ENCODE data around the gene CAPN9. TPM values are rescaled to one million over a fixed set of nuclear protein-coding genes. Genes with fewer than 3 reads are reported as not detected.
A peak's percentile ranks its signal among the peaks of the same experiment; 100 is the strongest.

CAPN9 gene
- total RNA-seq, 4 donors from 2014 or later = 13.1 TPM; not detected in 3

DNA sequence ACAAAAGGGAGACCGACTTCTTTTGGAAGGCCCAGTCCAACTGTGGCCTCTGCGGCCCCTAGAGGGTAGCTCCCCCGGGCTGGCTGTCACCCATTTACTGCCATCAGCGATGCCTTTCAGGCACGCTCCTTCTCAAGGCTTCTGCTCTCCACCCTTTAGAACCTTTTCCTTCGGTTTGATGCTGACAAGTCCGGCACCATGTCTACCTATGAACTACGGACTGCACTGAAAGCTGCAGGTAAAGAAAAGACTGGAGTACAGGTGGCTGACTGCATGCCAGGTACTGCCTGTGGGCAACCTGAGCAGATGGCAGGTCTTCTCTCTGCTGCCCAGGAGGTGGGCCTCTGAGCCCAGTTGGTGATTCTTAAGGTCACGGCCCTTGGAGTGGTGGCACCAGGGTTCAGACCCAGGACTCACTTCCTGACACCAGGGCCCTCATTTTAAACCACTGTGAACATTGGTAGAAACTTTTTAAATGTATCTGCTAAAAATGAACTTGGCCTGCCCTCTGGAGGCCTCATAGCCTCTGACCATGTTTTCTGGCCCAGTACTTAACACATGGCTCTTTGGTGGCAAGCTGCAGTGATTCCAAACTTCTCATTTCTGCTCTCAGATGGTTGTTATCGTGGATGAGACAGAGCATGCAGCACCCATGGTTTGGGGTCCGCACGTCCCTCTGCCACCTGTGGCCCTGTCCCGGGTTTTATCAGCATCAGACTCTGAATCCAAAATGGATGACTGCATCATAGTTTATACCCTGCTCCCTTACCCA lies 45.7 kb downstream of the CAPN9 start:
- H3K36me3 ChIP-seq = no peaks in the 10 kb centered on the region
- no peak for TF ChIP-seq EP300 (IDR thresholded peaks at IDR 0.05)
- TF ChIP-seq, protein P1, sequence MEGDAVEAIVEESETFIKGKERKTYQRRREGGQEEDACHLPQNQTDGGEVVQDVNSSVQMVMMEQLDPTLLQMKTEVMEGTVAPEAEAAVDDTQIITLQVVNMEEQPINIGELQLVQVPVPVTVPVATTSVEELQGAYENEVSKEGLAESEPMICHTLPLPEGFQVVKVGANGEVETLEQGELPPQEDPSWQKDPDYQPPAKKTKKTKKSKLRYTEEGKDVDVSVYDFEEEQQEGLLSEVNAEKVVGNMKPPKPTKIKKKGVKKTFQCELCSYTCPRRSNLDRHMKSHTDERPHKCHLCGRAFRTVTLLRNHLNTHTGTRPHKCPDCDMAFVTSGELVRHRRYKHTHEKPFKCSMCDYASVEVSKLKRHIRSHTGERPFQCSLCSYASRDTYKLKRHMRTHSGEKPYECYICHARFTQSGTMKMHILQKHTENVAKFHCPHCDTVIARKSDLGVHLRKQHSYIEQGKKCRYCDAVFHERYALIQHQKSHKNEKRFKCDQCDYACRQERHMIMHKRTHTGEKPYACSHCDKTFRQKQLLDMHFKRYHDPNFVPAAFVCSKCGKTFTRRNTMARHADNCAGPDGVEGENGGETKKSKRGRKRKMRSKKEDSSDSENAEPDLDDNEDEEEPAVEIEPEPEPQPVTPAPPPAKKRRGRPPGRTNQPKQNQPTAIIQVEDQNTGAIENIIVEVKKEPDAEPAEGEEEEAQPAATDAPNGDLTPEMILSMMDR (IDR thresholded peaks at IDR 0.05) = no peak
- no peak for TF ChIP-seq POLR2A (IDR thresholded peaks at IDR 0.05)
- 93 to 94% methylated on average over 13 of the region's 13 CpGs for WGBS, 2 donors
- H3K9me3 ChIP-seq = no peaks in the 10 kb centered on the region
- DNase-seq (ENCODE audit: low spot score in 2 of 2) = no peak
- peak overlapping the region in 2 of 4 donors; percentile 5 to 77 for H3K27ac ChIP-seq
- H3K4me1 ChIP-seq = peaks cover 0 to 13% (median 5%) of the 10 kb centered on the region in 4 donors
- no peaks in the 10 kb centered on the region for H3K27me3 ChIP-seq
- no peak overlapping the region for H3K4me3 ChIP-seq

DNA sequence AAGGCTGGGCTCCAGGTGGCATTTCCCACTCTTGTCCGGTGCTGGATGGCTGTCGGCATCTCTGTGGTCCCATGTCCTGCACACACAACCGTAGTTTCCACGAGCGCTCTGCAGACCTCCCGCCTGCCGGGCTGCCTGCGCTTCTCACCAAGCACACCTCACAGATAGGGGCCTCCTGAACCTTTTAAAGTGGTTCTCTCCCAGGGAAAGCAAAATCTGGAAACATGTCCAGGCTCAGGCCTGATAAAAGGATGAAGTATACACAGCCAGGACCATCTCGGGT lies 46.2 kb downstream of the CAPN9 start:
- Histone ChIP-seq H3K27ac (peak overlapping the region in 3 of 4 donors; percentile 5 to 77 (median 43)), H3K4me1 (peaks cover 0 to 18% (median 5%) of the 10 kb centered on the region in 4 donors), H3K9me3 (no peaks in the 10 kb centered on the region), H3K36me3 (no peaks in the 10 kb centered on the region), H3K4me3 (no peak overlapping the region), H3K27me3 (no peaks in the 10 kb centered on the region)
- DNase-seq (ENCODE audit: low spot score in 2 of 2) = no peak
- WGBS, 2 donors = 88 to 89% methylated on average over 9 of the region's 9 CpGs
- TF ChIP-seq, protein P1 (IDR thresholded peaks at IDR 0.05) = no peak
- TF ChIP-seq EP300 (IDR thresholded peaks at IDR 0.05) (no peak), POLR2A (IDR thresholded peaks at IDR 0.05) (no peak)

DNA sequence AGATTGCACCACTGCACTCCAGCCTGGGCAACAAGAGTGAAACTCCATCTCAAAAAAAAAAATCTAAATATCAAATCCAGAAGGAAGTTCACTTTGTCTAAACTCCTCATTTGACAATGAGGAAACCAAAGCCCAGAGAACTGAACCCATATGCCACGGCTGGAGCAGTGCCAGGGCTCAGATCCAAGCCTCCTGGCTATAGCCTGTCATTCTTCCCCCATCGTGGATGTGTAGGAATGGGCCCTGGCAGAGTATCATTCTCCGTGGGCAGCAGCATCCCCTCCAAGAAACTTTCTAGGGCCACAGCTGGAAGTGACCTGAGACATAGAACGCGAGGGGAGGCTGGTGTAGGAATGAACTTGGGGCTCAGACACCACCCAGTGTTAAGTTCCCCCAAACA lies 47.2 kb downstream of the CAPN9 start:
- H3K27ac ChIP-seq = peak overlapping the region in 1 of 4 donors; percentile 77
- H3K27me3 ChIP-seq = no peaks in the 10 kb centered on the region
- H3K36me3 ChIP-seq = no peaks in the 10 kb centered on the region
- no peaks in the 10 kb centered on the region for H3K9me3 ChIP-seq
- no peak overlapping the region for H3K4me3 ChIP-seq
- 20 to 31% methylated on average over 5 of the region's 5 CpGs for WGBS, 2 donors
- no peak for DNase-seq (ENCODE audit: low spot score in 2 of 2)
- H3K4me1 ChIP-seq = peaks cover 0 to 20% (median 5%) of the 10 kb centered on the region in 4 donors
- TF ChIP-seq, protein P1 (IDR thresholded peaks at IDR 0.05) = no peak
- TF ChIP-seq EP300 (IDR thresholded peaks at IDR 0.05) = no peak
- TF ChIP-seq POLR2A (IDR thresholded peaks at IDR 0.05) = no peak

DNA sequence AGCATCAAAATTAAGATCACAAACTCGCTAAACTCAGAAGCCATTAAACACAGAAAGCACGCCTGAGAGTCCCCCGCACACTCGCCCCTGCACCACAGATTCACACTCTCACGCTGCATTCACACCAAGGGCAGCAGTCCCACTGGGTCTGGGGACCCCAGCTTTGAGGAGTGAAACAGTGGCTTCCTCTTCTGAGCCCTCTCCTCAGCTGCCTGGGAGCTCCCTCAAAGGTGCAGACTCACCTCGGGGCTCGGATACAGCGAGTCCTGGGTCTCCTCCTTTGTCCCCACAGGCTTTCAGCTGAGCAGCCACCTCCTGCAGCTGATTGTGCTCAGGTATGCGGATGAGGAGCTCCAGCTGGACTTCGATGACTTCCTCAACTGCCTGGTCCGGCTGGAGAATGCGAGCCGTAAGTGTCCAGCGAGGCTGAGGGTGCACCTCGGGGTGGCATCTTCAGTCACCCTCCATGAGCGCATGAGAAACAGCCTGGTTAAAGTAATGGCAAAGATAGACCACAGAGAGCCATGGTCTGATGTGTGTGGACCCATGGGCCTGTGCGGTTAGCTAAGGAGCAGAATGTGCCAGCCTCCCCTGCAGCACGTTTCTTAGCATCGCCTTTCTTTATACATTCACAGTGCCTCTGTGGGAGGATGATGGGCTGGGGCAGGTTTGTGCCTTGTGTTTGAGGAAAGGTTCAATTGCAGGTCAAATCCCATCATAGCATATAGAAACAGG lies 47.9 kb downstream of the CAPN9 start:
- Histone ChIP-seq H3K27me3 (no peaks in the 10 kb centered on the region), H3K9me3 (no peaks in the 10 kb centered on the region), H3K4me3 (no peak overlapping the region), H3K36me3 (no peaks in the 10 kb centered on the region), H3K27ac (no peak overlapping the region), H3K4me1 (peaks cover 0 to 20% (median 5%) of the 10 kb centered on the region in 4 donors)
- 86 to 88% methylated on average over 19 of the region's 19 CpGs for WGBS, 2 donors
- TF ChIP-seq EP300 (IDR thresholded peaks at IDR 0.05) = no peak
- TF ChIP-seq POLR2A (IDR thresholded peaks at IDR 0.05) = no peak
- TF ChIP-seq, protein P1 (IDR thresholded peaks at IDR 0.05) = no peak
- no peak for DNase-seq (ENCODE audit: low spot score in 2 of 2)

DNA sequence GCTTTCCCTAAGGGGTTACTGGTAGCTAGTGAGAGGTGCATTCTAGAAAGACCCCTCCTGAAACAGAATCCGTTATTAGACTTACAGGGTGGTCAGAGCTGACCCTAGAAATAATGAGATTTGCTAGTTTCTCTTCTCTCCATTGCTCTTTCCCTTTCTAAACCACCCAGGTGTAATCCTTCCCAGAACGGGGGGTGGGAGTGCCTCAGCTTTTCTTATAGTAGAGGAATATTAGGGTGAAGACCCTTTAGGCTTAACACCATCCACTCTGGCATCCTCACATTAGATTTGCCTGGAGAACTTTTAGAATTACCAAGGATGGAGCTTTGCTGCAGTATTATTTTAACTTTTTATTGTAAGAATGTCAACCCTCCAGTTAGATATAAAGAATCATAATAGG lies 49.4 kb downstream of the CAPN9 start:
- WGBS, 2 donors = 66 to 71% methylated on average over 2 of the region's 2 CpGs
- TF ChIP-seq, protein P1 (IDR thresholded peaks at IDR 0.05) = no peak
- TF ChIP-seq POLR2A (IDR thresholded peaks at IDR 0.05) (no peak), EP300 (IDR thresholded peaks at IDR 0.05) (no peak)
- H3K4me1 ChIP-seq = peaks cover 0 to 20% (median 5%) of the 10 kb centered on the region in 4 donors
- H3K4me3 ChIP-seq = no peak overlapping the region
- no peaks in the 10 kb centered on the region for H3K27me3 ChIP-seq
- no peaks in the 10 kb centered on the region for H3K9me3 ChIP-seq
- no peaks in the 10 kb centered on the region for H3K36me3 ChIP-seq
- DNase-seq (ENCODE audit: low spot score in 2 of 2) = no peak
- H3K27ac ChIP-seq = no peak overlapping the region

All from tibial nerve (tissue), 4 donors.